COLO829 (cell line): ENCODE data around the gene NMT1.

Experiments used
- DNase-seq: peaks from one replicate; pipeline ENCODE4 v3.0.0; 2012; ENCODE audit warnings: low spot score

The NMT1 gene

DNA sequence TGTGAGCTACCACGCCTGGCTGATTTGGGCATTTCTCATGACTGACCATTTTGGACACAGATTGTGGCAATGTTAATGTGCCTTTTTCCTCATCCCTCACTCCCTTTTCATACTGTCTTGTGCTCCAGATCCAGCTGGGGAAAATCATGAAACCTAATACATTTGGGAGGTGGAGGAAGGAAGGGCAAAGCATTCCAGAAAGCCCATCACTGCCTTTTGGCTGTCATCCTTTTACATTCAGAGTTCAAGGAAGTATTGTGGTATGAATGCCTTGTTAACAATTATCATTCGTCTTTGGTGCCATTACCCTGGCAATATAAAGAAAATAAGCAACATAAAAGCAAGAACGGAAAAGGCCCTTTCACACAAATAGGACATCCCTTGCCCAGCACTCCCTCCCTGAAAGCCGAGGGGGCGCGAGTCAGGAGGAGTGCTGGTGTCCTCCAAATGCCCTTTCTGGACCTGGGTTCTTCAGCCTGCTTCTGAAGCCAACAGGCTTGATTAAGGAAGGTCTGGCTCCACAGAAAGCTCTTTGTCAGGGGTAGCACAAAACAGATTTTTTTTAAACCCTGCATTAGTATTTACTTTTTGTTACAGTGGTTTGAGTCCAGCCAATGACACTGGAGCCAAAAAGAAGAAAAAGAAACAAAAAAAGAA is 20.1 kb downstream of the NMT1 start:
- no peak for DNase-seq

- DNase-seq = no peak
Measured at GRCh38 chr17:45086391-45086790, 25.3 kb downstream of the NMT1 start.

DNA sequence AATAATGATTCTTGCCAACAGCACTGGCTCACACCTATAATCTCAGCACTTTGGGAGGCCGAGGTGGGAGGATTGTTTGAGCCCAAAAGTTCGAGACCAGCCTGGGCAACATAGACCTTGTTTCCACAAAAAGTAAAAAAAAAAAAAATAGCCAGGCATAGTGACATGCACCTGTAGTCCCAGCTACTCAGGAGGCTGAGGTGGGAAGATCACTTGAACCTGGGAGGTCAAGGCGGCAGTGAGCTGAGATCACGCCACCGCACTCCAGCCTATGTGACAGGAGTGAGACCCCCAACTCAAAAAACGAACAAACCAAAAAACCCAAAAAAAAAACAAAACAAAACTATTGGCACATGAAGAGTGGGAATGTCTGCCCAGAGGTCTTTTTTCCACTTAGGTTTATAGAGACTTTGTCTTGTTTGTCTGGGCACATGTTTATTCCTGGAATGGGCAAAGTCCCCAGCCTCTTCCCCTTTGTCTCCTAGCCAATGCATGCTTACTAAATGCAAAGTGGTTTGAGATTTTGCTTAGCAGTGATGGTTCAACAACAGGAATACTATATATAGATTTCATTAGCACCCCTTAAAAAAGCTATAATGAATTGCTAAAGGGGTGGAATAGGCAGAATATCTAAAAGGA is 25.9 kb downstream of the NMT1 start:
- DNase-seq = no peak

- no peak for DNase-seq
Measured at GRCh38 chr17:45087504-45087975, 26.4 kb downstream of the NMT1 start.

DNA sequence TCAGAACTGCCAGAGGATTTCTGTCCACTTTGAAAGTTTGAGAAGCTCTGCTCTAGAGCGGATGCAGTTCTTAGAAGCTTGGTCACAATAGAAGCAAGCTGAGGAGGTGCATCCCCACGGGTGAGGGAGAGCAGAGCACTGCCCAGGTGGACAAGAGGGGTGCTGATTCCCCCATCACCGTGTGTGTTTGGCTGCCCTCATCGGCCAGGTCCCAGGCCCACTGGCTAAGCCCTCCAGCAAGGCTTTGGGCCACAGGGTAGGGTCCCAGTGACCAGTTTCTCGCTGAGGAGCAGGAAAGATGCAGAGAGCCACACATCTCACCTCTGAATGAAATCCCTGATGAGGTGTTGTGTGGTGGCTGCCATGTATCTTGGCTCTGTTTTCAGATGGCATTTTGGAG is 26.9 kb downstream of the NMT1 start:
- no peak for DNase-seq

DNA sequence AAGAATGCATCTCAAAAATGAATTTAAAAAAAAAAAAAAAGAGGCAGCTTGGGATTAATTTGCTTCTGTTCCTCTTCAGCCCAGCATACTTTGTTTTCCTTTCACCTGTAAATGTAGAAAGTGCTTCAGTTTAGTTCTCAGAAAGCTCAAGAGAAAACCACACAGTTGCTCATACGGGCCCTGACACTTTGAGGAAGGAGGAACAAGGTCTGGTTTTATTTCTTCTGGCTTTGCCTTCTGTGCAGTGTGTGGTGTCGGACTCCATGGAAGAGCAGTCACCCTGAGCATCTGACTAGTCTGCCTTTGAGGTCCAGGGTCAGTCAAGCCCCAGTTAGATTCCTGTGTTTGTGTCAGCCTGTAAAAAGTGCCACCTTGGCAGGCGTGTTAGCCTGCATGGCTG is 27.6 kb downstream of the NMT1 start:
- no peak for DNase-seq

DNA sequence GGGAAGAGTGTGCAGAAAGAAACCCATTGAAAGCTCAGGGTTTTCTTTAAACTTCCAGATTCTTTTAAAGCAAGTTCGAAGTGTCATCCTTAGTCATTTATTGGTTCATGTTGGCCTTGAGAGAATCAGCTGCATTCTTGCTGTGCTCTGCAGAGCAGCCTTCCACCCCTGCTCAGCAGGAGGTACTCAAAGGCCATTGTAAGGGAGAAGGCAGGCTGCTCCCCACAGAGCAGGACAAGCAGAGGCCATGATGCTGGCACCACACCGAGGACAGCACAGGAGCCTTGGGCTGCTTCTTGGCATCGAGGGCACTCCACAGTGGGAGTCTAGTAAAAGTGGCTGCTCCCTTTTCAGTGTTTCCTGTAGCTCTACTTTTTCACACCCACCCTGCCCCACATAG is 29.6 kb downstream of the NMT1 start:
- no peak for DNase-seq

- DNase-seq = no peak
Measured at GRCh38 chr17:45091778-45092425, 30.8 kb downstream of the NMT1 start.

DNA sequence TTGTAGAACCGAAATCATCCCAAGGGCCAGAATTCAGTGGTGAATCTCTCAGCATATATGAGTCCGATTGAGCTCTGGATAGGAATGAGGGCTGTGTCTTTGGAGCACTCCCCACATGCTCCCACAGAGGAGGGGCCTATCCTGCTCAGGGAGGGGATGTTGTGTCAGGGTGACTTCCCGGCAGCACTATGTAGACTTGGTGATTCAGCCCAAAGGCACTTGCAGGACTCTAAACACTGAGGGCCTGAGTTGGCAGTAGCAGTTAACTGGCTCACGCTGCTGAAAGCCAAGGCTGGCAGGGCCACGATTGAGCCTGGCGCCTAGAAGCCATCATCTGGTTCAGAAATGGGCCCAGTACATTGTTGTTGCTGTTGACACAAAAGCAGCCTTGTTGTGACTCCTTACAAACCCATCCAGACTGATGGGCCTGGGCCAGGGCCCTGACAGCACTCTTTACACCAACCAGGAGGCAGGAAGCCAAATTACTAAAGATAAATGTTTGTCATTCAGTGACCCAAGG is 31.9 kb downstream of the NMT1 start:
- peak; percentile 92 for DNase-seq

GRCh38 chr17:45093444-45094110 is 32.5 kb downstream of the NMT1 start:
- no peak for DNase-seq

GRCh38 chr17:45096141-45096540 is 35.0 kb downstream of the NMT1 start:
- peak; percentile 47 for DNase-seq

- DNase-seq = no peak
Measured at GRCh38 chr17:45096926-45097325, 35.8 kb downstream of the NMT1 start.

DNA sequence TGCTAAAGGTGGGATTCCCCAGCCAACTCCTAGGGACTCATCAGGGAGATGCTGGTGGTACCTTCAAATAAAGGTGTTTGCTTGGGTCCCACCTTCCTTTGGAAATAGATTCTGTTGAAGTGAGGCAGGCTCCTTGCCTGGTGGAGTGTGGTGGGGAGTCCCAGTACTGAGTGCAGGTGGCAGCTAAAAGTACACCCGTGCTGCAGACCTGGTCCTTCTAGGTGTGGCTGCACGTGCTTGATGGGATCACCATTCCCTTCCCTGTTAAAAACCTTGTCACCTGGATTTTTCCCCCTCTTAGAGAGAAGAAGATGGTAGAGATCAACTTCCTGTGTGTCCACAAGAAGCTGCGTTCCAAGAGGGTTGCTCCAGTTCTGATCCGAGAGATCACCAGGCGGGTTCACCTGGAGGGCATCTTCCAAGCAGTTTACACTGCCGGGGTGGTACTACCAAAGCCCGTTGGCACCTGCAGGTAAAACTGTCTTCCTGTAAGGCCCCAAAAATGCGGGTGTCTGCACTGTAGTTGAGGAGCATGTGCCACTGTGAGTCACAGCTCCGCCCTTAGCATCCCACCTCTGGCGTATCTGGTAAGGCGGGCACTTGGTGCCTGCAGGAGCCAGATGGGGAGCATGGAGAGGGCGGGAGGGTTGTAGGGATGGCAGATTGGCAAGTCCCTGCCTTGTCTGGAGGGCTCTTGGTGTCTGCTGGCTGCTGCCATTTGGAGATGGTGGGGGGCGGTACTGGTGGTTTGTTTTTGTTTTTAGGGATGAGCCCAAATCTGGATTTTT is 37.2 kb downstream of the NMT1 start:
- DNase-seq = no peak

GRCh38 chr17:45098869-45099616 is 37.9 kb downstream of the NMT1 start:
- peak; percentile 87 for DNase-seq

DNA sequence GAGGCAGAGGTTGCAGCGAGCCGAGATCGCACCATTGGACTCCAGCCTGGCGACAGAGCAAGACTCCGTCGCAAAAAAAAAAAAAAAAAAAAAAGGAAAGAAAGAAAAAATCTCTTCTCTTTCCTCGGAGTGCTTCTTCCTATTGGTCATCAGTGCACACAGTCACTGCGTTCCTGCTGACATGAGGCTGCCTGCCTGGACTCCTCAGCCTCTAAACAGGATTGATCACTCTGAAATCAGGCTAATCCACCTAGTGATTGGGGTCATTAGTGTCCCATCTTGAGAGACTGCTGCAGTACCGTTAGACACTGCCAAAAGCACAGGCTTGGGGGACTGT is 40.4 kb downstream of the NMT1 start:
- DNase-seq = no peak

- DNase-seq = peak; percentile 63
Measured at GRCh38 chr17:45101883-45102811, 41.0 kb downstream of the NMT1 start.

DNA sequence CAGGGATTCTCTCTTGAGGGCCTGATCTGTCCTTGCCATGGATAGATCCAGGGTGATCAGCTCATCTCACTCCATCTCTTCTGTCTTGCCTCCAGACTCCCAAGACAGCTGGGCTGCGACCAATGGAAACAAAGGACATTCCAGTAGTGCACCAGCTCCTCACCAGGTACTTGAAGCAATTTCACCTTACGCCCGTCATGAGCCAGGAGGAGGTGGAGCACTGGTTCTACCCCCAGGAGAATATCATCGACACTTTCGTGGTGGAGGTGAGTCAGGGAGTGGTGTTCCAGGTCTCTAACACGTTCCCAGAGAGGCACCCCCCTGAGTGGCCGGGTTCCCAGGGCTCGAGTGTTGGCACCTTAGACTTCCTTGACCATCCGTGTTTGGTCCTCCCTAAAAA is 41.7 kb downstream of the NMT1 start:
- no peak for DNase-seq

- DNase-seq = no peak
Measured at GRCh38 chr17:45103269-45103795, 42.2 kb downstream of the NMT1 start.

DNA sequence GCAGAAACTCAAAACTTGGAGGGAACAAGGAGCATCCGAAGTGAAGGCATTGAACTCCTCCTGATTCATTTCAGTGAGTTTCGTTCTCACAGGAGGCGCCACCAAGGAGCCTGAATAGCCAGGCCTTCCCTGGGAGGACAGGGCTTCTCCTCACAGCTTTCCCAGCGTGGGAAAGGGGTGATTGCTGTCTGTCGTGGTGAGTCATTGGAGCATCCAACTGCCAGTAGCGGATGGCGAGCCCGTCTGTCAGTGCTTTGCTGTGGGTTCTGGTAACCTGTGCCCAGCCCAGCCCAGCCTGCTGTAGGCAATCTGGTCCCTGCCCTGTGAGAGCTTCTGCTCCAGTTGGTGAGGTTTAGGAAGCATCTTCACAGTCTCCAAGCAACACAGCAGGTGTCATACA is 42.9 kb downstream of the NMT1 start:
- DNase-seq = no peak

DNA sequence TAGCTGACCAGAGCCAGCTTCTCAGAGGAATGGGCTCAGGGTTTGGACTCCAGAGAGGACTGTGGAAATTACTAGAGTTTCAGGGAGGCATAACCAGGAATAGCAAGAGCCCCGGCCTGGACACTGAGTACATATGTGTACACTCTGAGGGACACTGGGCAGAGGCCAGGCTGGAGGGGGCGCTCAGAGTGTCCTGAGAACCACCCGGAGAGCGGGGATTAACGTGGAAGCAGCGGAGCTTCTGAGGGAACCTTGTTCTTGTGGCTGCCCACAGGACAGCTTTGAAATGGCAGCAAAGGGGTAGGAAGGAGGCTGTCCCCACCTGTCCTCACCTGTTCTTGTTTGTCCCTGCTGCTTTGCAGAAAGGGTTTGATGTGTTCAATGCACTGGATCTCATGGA is 43.4 kb downstream of the NMT1 start:
- no peak for DNase-seq
